Measurements from ENCODE around the gene RAPGEF5. TPM values are rescaled to one million over a fixed set of nuclear protein-coding genes. Genes with fewer than 3 reads are reported as not detected.

Gene RAPGEF5
- total RNA-seq, 1 experiment from 2014 or later, result 20.8 TPM

DNA sequence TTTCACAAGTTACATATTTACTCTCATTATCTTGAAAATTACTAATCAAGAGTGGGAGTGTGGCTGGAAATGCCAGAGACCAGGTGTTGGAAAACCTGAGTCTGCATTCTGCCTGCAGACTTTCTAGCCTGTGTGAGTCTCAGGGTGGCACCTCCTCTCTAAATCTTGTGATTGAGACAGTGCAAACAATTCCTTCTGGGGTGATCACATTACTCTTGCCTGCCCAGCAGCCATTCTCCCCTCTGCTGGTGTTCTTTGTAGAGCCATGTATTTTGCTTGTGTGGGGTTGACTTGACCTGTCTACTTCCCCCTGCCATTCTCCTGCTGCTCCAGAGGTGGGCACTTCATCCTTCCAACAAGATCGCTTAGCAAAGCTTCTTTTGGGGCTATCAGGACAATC, 101.1 kb downstream of the RAPGEF5 start:
- DNase-seq (ENCODE audit: low read depth, low spot score), result peak; percentile 17
- in situ Hi-C loops (cut with HindIII; ENCODE audit: low pct_unique_long_range_greater_than_20kb, low sequenced_read_pairs), result no loop called here

GRCh38 chr7:22255342-22255741, 101.6 kb downstream of the RAPGEF5 start:
- in situ Hi-C loops (cut with HindIII; ENCODE audit: low pct_unique_long_range_greater_than_20kb, low sequenced_read_pairs), result no loop called here
- DNase-seq (ENCODE audit: low read depth, low spot score), result no peak

GRCh38 chr7:22252936-22253536, 103.9 kb downstream of the RAPGEF5 start:
- no peak for DNase-seq (ENCODE audit: low read depth, low spot score)
- in situ Hi-C loops (cut with HindIII; ENCODE audit: low pct_unique_long_range_greater_than_20kb, low sequenced_read_pairs), result no loop called here

DNA sequence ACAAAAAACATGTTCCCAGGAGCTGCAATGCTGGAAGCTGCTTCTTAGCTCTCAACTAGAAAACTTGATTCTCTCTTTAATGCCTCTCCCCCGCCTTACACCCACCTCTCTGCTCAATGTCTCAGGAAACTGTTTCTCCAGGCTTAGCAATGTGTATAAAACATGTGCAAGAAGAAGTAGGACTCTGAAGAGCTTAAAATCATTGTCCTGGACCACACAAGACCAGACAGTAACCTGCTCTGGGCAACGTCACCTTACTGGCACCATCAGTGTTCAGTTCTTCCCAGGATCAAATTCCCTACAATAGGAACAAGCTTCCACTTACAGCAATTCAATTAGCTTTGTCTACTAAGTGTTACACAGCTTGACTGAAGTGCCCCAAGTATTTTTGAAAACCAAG, 104.9 kb downstream of the RAPGEF5 start:
- in situ Hi-C loops (cut with HindIII; ENCODE audit: low pct_unique_long_range_greater_than_20kb, low sequenced_read_pairs), result no loop called here

GRCh38 chr7:22251281-22251680, 105.7 kb downstream of the RAPGEF5 start:
- no peak for DNase-seq (ENCODE audit: low read depth, low spot score)
- in situ Hi-C loops (cut with HindIII; ENCODE audit: low pct_unique_long_range_greater_than_20kb, low sequenced_read_pairs), result no loop called here

More for the DNA sequence above, 104.9 kb downstream of the RAPGEF5 start:
- no peak for DNase-seq (ENCODE audit: low read depth, low spot score)

GRCh38 chr7:22250390-22250789, 106.6 kb downstream of the RAPGEF5 start:
- no peak for DNase-seq (ENCODE audit: low read depth, low spot score)
- in situ Hi-C loops (cut with HindIII; ENCODE audit: low pct_unique_long_range_greater_than_20kb, low sequenced_read_pairs), result no loop called here

- no peak for DNase-seq (ENCODE audit: low read depth, low spot score)
- in situ Hi-C loops (cut with HindIII; ENCODE audit: low pct_unique_long_range_greater_than_20kb, low sequenced_read_pairs), result no loop called here
Measured at GRCh38 chr7:22248111-22248809, 108.7 kb downstream of the RAPGEF5 start.

DNA sequence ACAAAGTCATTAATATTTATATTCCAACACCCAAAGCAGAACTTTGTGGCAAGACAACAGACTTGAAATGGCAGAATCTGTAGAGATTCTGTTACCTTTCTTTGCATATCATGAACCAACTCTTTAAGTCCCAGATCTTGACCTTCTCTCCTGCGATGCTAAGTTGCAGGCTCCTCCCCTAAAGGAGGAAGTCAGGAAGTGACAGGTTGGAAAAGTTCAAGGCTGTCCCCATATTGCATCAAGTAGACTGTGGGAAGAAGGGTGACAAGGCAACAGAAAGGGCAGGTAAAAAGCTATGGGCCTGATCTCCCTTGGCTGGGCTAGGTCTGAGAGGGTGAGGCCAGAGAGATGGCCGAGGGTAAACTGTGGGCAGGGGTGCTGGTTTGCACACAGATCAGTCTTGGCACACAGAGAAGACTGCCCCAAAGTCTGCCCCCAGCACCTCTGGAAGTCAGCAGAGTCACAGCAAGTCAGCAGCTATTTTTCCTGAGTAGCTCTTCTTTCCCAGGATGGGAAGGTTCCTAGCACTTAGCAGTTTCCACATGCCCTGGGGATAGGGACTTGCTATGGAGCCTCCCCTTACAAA, 115.1 kb downstream of the RAPGEF5 start:
- in situ Hi-C loops (cut with HindIII; ENCODE audit: low pct_unique_long_range_greater_than_20kb, low sequenced_read_pairs), result no loop called here
- no peak for DNase-seq (ENCODE audit: low read depth, low spot score)

DNA sequence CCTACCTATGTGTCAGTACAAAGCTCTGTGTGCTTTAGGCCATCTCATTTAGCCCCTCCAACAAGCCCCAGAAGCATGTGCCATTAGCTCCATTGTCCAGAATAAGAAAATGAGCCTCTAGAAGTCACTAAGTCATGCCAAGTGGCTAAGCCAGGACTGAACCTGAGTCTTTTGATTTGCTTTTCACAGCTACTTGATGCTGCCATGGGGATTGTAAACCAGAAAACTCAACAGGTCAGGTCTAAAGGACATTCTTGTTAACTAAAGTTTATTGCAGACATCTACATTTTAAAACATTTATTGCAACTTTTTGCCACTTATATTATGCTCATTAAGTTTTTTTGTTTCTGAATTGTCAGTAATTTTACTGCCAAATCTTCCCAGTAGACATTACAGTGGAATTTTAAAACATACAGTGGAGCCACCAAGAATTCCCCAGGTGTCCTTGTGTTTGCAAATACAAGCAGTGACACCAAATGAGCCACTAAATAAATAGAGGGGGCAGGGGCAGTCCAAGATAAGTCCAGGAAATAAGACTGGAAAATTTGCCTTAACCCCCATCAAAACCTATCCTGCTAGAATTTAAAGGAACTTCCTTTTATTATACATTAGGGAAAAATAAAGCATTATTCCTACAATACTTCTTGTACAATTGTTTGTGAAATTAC, 115.9 kb downstream of the RAPGEF5 start:
- in situ Hi-C loops (cut with HindIII; ENCODE audit: low pct_unique_long_range_greater_than_20kb, low sequenced_read_pairs), result no loop called here
- DNase-seq (ENCODE audit: low read depth, low spot score), result no peak

DNA sequence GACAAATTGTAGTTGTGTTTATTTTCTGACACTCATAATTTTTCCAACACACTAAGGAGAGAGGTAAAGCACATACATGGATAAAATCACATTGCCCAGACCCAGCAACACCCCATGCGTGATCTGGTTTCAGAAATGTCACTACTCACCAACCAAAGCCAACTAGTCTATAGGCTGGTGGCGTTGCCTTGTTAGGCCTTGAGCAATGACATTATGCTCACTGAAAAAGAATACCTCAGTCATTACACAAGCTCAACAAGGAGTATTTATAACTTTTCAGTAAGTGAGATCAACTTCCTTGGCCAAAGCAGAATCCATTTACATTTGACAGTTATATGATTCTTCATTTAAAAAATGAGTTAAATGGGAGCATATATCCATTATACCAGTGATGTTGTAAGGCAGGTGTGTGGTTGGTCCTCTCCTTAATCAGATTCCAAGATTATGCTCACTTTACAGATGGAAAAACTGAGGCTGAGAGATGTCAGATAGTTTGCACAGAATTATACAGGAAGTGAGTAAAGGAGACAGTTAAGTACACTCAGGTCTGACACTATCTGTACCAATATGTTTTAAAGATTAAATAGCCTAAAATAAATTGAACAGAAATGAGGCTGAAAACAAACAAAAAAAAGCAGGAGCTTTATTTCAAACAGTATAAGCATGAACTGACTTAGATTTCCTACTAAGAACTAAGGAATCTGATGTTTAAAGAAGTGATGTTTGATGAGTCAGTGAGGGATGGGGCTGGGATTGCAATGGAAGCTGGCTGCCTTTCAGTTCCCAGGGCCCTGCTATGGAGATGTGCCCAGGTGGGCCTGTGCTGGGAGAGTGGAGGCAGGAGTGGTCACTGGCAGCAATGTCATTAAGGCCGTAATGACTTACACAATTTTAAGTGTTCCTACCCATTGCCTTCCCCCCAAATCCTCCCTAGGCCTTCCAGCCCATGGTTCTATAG, 118.3 kb downstream of the RAPGEF5 start:
- DNase-seq (ENCODE audit: low read depth, low spot score), result no peak
- in situ Hi-C loops (cut with HindIII; ENCODE audit: low pct_unique_long_range_greater_than_20kb, low sequenced_read_pairs), result no loop called here

GRCh38 chr7:22235134-22235533, 121.8 kb downstream of the RAPGEF5 start:
- in situ Hi-C loops (cut with HindIII; ENCODE audit: low pct_unique_long_range_greater_than_20kb, low sequenced_read_pairs), result no loop called here
- DNase-seq (ENCODE audit: low read depth, low spot score), result no peak

GRCh38 chr7:22234227-22234626, 122.7 kb downstream of the RAPGEF5 start:
- in situ Hi-C loops (cut with HindIII; ENCODE audit: low pct_unique_long_range_greater_than_20kb, low sequenced_read_pairs), result no loop called here

DNA sequence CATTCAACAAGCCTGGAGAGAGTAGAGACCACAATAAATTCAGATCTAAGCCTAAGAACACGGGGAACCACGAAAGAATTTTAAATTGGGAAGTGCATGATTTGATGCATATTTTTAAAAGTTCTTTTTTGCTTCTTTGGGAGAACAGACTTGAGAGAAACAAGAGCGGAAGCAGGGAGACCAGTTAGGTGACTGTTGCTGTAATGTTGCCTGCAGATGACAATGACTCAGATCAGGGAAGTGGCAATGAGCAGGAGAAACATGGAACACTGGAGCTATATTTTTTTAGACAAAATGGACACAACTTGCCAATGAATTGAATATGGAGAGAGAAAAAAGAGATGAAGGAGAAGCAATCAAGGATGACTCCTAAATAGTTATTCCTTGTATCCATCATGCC, 125.1 kb downstream of the RAPGEF5 start:
- in situ Hi-C loops (cut with HindIII; ENCODE audit: low pct_unique_long_range_greater_than_20kb, low sequenced_read_pairs), result no loop called here
- DNase-seq (ENCODE audit: low read depth, low spot score), result no peak

More at GRCh38 chr7:22234227-22234626, 122.7 kb downstream of the RAPGEF5 start:
- no peak for DNase-seq (ENCODE audit: low read depth, low spot score)

DNA sequence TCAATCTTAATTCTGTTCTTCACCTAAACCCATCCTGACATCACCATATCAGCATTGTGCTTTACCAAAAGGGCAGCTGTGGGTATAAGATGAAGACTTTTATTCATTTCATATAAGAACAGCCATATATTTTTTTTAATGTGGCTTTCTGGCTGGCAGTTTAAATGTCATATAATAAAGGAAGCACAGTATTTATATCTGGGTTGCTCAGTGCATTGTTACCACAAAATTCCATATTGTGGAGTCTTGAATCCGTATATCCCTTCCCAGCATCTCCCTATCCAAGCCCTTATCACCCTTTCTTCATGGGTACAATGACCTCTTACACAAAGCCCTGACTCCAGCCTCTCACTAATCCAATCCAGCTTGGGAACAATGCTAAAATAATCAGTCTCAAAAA, 125.8 kb downstream of the RAPGEF5 start:
- in situ Hi-C loops (cut with HindIII; ENCODE audit: low pct_unique_long_range_greater_than_20kb, low sequenced_read_pairs), result no loop called here
- DNase-seq (ENCODE audit: low read depth, low spot score), result peak; percentile 54

DNA sequence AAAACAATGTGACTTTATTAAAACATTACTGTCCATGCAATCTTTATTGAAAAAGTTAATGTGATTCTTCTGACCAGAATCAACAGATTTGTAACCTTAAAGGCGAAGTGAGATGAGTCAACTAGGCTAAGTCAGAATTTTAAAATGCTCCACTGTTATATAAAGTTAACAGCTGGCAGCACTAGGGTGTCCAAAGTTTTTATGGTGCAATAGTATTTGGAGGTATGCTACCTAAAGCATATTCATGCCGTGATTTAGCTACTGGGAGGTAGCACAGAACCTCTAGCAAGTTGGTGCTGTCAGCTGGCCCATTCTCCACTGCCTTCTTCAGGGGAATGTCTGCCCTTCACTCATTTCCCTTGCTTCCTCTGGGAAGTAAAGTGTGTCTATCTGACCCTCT, 126.7 kb downstream of the RAPGEF5 start:
- DNase-seq (ENCODE audit: low read depth, low spot score), result no peak
- in situ Hi-C loops (cut with HindIII; ENCODE audit: low pct_unique_long_range_greater_than_20kb, low sequenced_read_pairs), result no loop called here

- no peak for DNase-seq (ENCODE audit: low read depth, low spot score)
- in situ Hi-C loops (cut with HindIII; ENCODE audit: low pct_unique_long_range_greater_than_20kb, low sequenced_read_pairs), result no loop called here
Measured at GRCh38 chr7:22229148-22229547, 127.8 kb downstream of the RAPGEF5 start.

- in situ Hi-C loops (cut with HindIII; ENCODE audit: low pct_unique_long_range_greater_than_20kb, low sequenced_read_pairs), result no loop called here
- no peak for DNase-seq (ENCODE audit: low read depth, low spot score)
Measured at GRCh38 chr7:22223807-22224206, 133.1 kb downstream of the RAPGEF5 start.
